HG02763 (cell line): ENCODE data around the gene ZNF236.

Experiments
- ATAC-seq: cut with Tn5 transposase; IDR thresholded peaks from one replicate; pipeline ENCODE4 v1.9.1; 2021; ENCODE audit warnings: mild to moderate bottlenecking, moderate library complexity; ENCODE audit not compliant: unreplicated experiment

The ZNF236 gene

GRCh38 chr18:76970770-76971559 lies 148.6 kb downstream of the ZNF236 start:
- ATAC-seq: no peak

- no peak for ATAC-seq
Measured at GRCh38 chr18:76972241-76972640, 149.9 kb downstream of the ZNF236 start.

GRCh38 chr18:76972846-76973519 lies 150.6 kb downstream of the ZNF236 start:
- ATAC-seq: no peak

GRCh38 chr18:76973520-76974266 lies 151.3 kb downstream of the ZNF236 start:
- no peak for ATAC-seq

GRCh38 chr18:76974386-76974785 lies 152.0 kb downstream of the ZNF236 start:
- ATAC-seq: no peak

- no peak for ATAC-seq
Measured at GRCh38 chr18:76975577-76976110, 153.3 kb downstream of the ZNF236 start.

- no peak for ATAC-seq
Measured at GRCh38 chr18:76977108-76977621, 154.8 kb downstream of the ZNF236 start.

- no peak for ATAC-seq
Measured at GRCh38 chr18:76977684-76978232, 155.4 kb downstream of the ZNF236 start.

- ATAC-seq: no peak
Measured at GRCh38 chr18:76978616-76979015, 156.3 kb downstream of the ZNF236 start.

- no peak for ATAC-seq
Measured at GRCh38 chr18:76979111-76979751, 156.9 kb downstream of the ZNF236 start.

GRCh38 chr18:76979906-76980305 lies 157.5 kb downstream of the ZNF236 start:
- no peak for ATAC-seq

- peak; percentile 34 for ATAC-seq
Measured at GRCh38 chr18:76980663-76981395, 158.5 kb downstream of the ZNF236 start.

- peak; percentile 37 for ATAC-seq
Measured at GRCh38 chr18:76981396-76981968, 159.1 kb downstream of the ZNF236 start.

GRCh38 chr18:76982038-76982437 lies 159.7 kb downstream of the ZNF236 start:
- ATAC-seq: no peak

- peak; percentile 73 for ATAC-seq
Measured at GRCh38 chr18:76982841-76983583, 160.7 kb downstream of the ZNF236 start.

- ATAC-seq: no peak
Measured at GRCh38 chr18:76983613-76984051, 161.3 kb downstream of the ZNF236 start.

GRCh38 chr18:76984193-76985155 lies 162.1 kb downstream of the ZNF236 start:
- ATAC-seq: no peak
